Astrocyte (in vitro differentiated cells and primary cell): ENCODE data around the gene ZNF578.

ENCODE experiments used
- CTCF ChIP-seq: IDR thresholded peaks from 2 replicates; pipeline ENCODE4 v1.5.1; 2011; ENCODE audit warnings: low read depth, mild to moderate bottlenecking, inconsistent platforms, low read length, moderate library complexity; ENCODE audit not compliant: insufficient read depth
- EZH2 ChIP-seq: IDR thresholded peaks from 2 replicates; pipeline ENCODE4 v1.6.1; 2012; ENCODE audit warnings: mild to moderate bottlenecking, low read length, inconsistent platforms; ENCODE audit not compliant: insufficient read depth

DNA sequence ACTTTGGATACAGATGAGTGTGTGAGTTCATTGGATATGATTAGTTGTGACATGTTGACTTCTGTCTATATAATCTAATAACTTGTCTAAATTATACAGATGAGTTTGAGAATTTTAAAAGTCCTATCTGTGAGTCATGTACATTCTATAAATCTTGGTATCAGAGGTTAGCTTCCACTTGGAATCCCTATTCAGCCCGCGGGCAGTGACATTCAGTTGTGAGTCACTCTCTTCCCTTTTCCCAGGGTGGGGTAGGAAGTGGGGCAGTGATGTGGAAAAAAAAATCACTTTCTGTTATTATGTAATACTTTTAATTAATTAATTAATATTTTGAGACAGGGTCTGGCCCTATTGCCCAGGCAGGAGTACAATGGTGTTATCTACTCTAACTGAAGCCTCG is 41.2 kb downstream of the ZNF578 start:
- no peak for TF ChIP-seq CTCF
- TF ChIP-seq EZH2 = no peak
